ENCODE data around the gene REEP5. TPM values are rescaled to one million over a fixed set of nuclear protein-coding genes. Genes with fewer than 3 reads are reported as not detected.
"Not testable (repeated sequence)": the region's sequence is repeated elsewhere in the genome, so short reads cannot be mapped to it uniquely, and the experiment has no call there.

REEP5 gene
- total RNA-seq, result 10 to 100 TPM; 58.6 to 83.8 (median 75.7) TPM
- long read RNA-seq, donor 1, transcript REEP5-202 (5 exons, 3,326 nt), result major isoform, 159 of 175 reads
- long read RNA-seq, donor 1, partial matches to known transcripts, result 7 of 175 reads
- long read RNA-seq, donor 1, other reads (novel, unspliced or antisense), result 8 of 175 reads
- long read RNA-seq, donor 2, transcript REEP5-202 (5 exons, 3,326 nt), result major isoform, 96 of 98 reads
- long read RNA-seq, donor 2, partial matches to known transcripts, result 0 of 98 reads
- long read RNA-seq, donor 2, other reads (novel, unspliced or antisense), result 1 of 98 reads

DNA sequence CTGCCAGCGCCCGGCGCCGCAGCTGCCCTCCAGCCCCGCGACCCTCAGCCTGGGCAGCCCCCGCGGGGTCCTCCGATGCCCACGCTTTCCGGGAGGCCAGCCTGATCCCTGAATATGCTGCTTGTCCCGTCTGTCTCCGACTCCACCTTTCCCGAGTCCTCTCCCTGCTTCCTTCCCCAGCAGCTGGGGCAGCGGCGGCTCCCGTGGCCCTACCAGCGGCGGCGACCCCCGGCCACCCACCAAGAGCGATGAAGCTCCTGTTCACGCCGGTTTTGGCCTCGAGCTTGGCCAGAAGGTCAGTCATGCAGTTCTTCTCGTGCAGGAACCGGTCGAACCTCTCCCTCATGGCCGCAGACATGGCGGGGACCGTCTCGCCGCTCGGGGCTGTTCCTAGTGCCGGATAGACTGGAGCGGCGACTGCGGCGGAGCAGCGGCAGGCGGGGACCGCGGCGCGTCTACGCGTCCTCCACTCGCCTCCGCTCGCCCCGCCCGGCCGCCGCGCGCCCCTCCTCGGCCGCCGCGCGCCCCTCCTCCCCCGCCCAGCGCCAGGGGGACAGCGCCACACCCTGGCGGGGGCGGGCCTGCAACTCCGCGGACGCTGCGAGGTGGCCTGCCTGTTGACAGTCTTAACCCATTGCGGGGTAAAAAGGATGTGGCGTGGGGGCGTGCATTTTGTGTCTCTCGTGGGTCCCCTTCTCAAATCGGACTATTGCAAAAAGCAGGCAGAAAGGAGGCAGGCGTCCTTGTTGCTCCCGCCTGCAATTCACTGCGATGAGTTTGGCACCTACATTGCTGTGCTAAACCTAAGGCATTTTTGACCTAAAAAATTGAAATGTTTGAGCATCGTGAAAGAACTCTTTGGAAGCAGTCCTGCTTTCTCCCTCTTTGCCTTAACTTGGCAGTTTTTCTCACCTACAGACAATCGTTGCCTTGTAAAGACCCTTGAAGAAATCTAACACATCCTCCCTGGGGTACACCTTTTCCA lies at the start of gene REEP5:
TSS of gene REEP5 (minus strand) at position 395 of the 985 bp plus-strand sequence. CDS start at position 358, 37 bp downstream.
- DNase-seq (peak; percentile 85 to 91 (median 91)), ATAC-seq (peak; percentile 91)
- TF ChIP-seq, protein P1, sequence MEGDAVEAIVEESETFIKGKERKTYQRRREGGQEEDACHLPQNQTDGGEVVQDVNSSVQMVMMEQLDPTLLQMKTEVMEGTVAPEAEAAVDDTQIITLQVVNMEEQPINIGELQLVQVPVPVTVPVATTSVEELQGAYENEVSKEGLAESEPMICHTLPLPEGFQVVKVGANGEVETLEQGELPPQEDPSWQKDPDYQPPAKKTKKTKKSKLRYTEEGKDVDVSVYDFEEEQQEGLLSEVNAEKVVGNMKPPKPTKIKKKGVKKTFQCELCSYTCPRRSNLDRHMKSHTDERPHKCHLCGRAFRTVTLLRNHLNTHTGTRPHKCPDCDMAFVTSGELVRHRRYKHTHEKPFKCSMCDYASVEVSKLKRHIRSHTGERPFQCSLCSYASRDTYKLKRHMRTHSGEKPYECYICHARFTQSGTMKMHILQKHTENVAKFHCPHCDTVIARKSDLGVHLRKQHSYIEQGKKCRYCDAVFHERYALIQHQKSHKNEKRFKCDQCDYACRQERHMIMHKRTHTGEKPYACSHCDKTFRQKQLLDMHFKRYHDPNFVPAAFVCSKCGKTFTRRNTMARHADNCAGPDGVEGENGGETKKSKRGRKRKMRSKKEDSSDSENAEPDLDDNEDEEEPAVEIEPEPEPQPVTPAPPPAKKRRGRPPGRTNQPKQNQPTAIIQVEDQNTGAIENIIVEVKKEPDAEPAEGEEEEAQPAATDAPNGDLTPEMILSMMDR (IDR thresholded peaks at IDR 0.05), result peak; percentile 83
- intact Hi-C loops (cut with DNase I, micrococcal nuclease), result no loop called here
- H3K36me3 ChIP-seq (ENCODE audit: low read depth), result no peaks in the 10 kb centered on the region
- peaks cover 17% of the 10 kb centered on the region for H3K4me1 ChIP-seq (ENCODE audit: low read depth)
- H3K4me3 ChIP-seq, result peak within 1 kb of the TSS; percentile 95
- H3K9me3 ChIP-seq, result no peaks in the 10 kb centered on the region

DNA sequence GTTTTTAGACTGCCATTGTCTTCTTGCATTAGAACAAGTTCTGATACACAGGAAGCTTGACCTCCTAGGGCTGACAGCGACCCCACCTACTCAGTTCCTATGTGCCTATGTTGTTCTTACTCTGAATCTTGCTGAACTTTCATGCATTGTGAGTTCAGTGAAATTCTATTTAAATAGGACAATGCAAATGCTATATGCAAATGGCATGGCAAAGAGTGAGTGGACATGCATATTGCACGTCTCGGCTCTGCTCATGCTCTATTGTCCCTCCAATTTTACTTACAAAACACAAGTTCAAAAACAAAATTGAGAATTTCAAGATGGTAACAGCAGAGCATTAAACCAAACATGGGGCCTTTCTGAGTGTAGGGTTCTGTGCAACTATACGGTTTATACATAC lies 49.2 kb upstream of the REEP5 start:
- intact Hi-C loops (cut with DNase I, micrococcal nuclease), result no loop called here
- ATAC-seq (no peak), DNase-seq (no peak)
- H3K9me3 ChIP-seq, result no peaks in the 10 kb centered on the region
- no peaks in the 10 kb centered on the region for H3K4me1 ChIP-seq (ENCODE audit: low read depth)
- no peak overlapping the region for H3K4me3 ChIP-seq
- TF ChIP-seq, protein P1 (IDR thresholded peaks at IDR 0.05), result no peak
- no peaks in the 10 kb centered on the region for H3K36me3 ChIP-seq (ENCODE audit: low read depth)

DNA sequence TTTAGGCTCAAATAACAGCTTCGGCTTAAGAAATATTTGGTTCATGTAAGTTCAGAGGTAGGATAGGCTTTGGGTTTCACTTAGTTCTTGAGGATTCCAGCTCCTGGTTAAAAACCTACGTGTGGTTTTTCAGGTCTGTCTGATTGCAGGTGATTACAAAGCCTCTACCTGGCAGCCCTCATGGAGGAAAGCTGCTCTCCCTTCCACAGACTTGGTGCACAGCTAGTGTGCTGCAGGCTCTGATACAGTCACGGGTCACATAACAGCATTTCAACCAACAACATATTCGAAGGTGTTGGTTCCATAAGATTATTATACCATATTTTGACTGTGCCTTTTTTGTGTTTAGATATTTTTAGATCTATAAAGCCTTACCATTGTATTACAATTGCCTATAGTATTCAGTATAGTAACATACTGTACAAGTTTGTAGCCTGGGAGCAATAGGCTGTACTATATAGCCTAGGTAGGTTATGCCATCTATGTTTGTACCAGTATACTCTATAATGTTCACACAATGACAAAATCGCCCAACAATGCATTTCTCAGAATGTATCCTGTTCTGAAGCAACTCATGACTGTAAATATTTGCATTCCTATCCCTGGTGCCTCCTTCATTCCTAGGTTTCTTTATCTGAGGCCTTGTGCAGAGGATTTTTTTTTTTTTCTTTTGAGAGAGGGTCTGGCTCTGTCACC lies 46.5 kb upstream of the REEP5 start:
- Histone ChIP-seq H3K36me3 (ENCODE audit: low read depth) (no peaks in the 10 kb centered on the region), H3K4me1 (ENCODE audit: low read depth) (no peaks in the 10 kb centered on the region), H3K4me3 (no peak overlapping the region), H3K9me3 (no peaks in the 10 kb centered on the region)
- DNase-seq (no peak), ATAC-seq (no peak)
- TF ChIP-seq, protein P1 (IDR thresholded peaks at IDR 0.05), result no peak
- intact Hi-C loops (cut with DNase I, micrococcal nuclease), result no loop called here

DNA sequence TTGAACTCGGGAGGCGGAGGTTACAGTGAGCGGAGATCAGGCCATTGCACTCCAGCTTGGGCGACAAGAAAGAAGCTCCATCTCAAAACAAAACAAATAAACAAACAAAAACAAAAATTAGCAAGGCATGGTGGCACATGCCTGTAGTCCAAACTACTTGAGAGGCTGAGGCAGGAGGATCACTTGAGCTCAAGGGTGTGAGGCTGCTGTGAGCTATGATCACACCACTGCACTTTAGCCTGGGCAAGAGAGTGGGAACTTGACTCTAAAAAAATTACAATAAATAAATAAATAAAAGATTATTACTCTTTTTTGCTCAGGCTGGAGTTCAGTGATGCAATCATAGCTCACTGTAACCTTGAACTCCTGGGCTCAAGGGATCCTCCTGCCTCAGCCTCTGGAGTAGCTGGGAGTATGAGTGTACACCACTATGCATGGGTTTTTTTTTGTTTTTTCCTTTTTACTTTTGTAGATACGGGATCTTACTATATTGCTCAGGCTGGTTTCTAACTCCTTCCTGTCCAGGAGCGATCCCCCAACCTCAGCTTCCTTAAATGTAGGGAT lies 45.6 kb upstream of the REEP5 start:
- intact Hi-C loops (cut with DNase I, micrococcal nuclease), result no loop called here
- Histone ChIP-seq H3K4me3 (no peak overlapping the region), H3K4me1 (ENCODE audit: low read depth) (no peaks in the 10 kb centered on the region), H3K9me3 (no peaks in the 10 kb centered on the region), H3K36me3 (ENCODE audit: low read depth) (no peaks in the 10 kb centered on the region)
- ATAC-seq, result no peak
- TF ChIP-seq, protein P1 (IDR thresholded peaks at IDR 0.05), result no peak
- DNase-seq, result no peak

DNA sequence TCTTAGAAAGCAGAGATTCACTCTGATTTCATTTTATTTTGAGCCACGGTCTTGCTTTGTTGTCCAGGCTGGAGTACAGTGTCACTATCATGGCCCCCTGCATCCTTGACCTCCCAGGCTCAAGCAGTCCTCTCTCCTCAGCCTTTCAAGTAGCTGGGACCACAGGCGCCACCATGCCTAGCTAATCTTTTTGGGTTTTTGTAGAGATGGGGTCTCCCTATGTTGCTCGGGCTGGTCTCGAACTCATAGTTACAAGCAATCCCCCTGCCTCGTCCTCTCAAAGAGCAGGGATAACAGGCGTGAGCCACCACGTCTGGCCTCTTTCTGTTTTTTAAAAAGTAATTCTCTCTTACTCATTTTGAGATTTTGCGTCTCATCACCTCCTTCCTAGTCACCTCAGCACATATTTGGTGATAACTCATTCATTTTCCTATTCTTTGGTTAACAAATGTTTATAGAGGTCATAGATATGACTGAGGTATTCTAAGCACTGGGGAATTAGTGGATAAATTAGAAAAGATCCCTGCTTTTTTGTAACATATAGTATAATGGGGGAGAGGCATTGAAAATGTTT lies 43.8 kb upstream of the REEP5 start:
- ATAC-seq, result no peak
- DNase-seq, result no peak
- TF ChIP-seq, protein P1 (IDR thresholded peaks at IDR 0.05), result no peak
- Histone ChIP-seq H3K36me3 (ENCODE audit: low read depth) (no peaks in the 10 kb centered on the region), H3K4me3 (no peak overlapping the region), H3K4me1 (ENCODE audit: low read depth) (no peaks in the 10 kb centered on the region), H3K9me3 (no peaks in the 10 kb centered on the region)
- intact Hi-C loops (cut with DNase I, micrococcal nuclease), result no loop called here

DNA sequence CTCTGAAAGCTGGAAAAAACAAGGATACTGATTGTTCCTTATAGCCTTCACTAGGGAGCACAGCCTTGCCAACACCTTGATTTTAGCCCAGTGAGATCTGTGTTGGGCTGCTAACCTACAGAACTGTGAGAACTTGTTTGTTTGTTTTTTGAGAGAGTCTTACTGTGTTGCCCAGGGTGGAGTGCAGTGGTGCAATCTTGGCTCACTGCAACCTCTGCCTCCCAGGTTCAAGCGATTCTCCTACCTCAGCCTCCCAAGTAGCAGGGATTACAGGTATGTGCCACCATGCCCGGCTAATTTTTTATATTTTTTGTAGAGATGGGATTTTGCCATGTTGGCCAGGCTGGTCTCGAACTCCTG lies 41.3 kb upstream of the REEP5 start:
- H3K9me3 ChIP-seq; H3K4me1 ChIP-seq (ENCODE audit: low read depth); intact Hi-C loops (cut with DNase I, micrococcal nuclease); ATAC-seq; DNase-seq; H3K36me3 ChIP-seq (ENCODE audit: low read depth); H3K4me3 ChIP-seq: not testable (repeated sequence)
